Testis (tissue), 2 donors: ENCODE results near the gene FITM2.

Source experiments
- CTCF ChIP-seq, 3 experiments: fragments of 450-650 bp in 2 of 3; fragments of 200-600 bp in 1 of 3; sonication (generic) in 1 of 3; IDR thresholded peaks; one replicate each; pipeline ENCODE4 v1.5.1; 2016 to 2019; ENCODE audit warnings: antibody characterized with exemption in 3 of 3, mild to moderate bottlenecking in 2 of 3, moderate library complexity in 1 of 3
- POLR2A ChIP-seq: fragments of 450-650 bp; IDR thresholded peaks from one replicate; pipeline ENCODE4 v1.6.1; 2017; ENCODE audit warnings: antibody characterized with exemption, mild to moderate bottlenecking, moderate library complexity

GRCh38 chr20:44360221-44360620 is 49.2 kb upstream of the FITM2 start:
- no peak for TF ChIP-seq CTCF (IDR thresholded peaks at IDR 0.05)
- TF ChIP-seq POLR2A: no peak
